ENCODE data around the gene LMLN.

The LMLN gene

GRCh38 chr3:198043119-198043518, 83.1 kb downstream of the LMLN start:
- TF ChIP-seq EZH2phosphoT487 (IDR thresholded peaks at IDR 0.05; ENCODE audit: borderline replicate concordance), result no peak
- TF ChIP-seq CTCF (conservative IDR thresholded peaks at IDR 0.05; ENCODE audit: low read length), result no peak
- H3K9ac ChIP-seq (ENCODE audit: low read depth, low read length, poor library complexity, severe bottlenecking), result no peak overlapping the region
- H3K4me1 ChIP-seq (ENCODE audit: insufficient read depth, low read length, poor library complexity, severe bottlenecking), result no peaks in the 10 kb centered on the region
- H4K20me1 ChIP-seq (ENCODE audit: insufficient read depth, low read length, poor library complexity, severe bottlenecking), result no peaks in the 10 kb centered on the region
- no peaks in the 10 kb centered on the region for H3K9me2 ChIP-seq (replicated peaks; ENCODE audit: low read depth, low read length)
- H3K27me3 ChIP-seq (ENCODE audit: insufficient read depth, low read length, poor library complexity, severe bottlenecking), result no peaks in the 10 kb centered on the region
- H3F3A ChIP-seq (ENCODE audit: low read depth), result no peaks in the 10 kb centered on the region
- H3K4me2 ChIP-seq (ENCODE audit: low read depth, low read length, poor library complexity, severe bottlenecking), result no peak overlapping the region
- H3K36me3 ChIP-seq (ENCODE audit: insufficient read depth, low read length), result no peaks in the 10 kb centered on the region
- no peaks in the 10 kb centered on the region for H3K79me2 ChIP-seq (ENCODE audit: insufficient read depth, low read length)
- no peak overlapping the region for H3K4me3 ChIP-seq (ENCODE audit: low read length, poor library complexity, severe bottlenecking)
- no peaks in the 10 kb centered on the region for H3K9me3 ChIP-seq (ENCODE audit: insufficient read depth, low read depth, low read length)
- no peak overlapping the region for H2AFZ ChIP-seq (ENCODE audit: low read length)

GRCh38 chr3:198046120-198046857, 86.3 kb downstream of the LMLN start:
- Histone ChIP-seq H3K4me1 (ENCODE audit: insufficient read depth, low read length, poor library complexity, severe bottlenecking) (no peaks in the 10 kb centered on the region), H3F3A (ENCODE audit: low read depth) (no peaks in the 10 kb centered on the region), H3K27me3 (ENCODE audit: insufficient read depth, low read length, poor library complexity, severe bottlenecking) (no peaks in the 10 kb centered on the region), H3K9me3 (ENCODE audit: insufficient read depth, low read depth, low read length) (no peaks in the 10 kb centered on the region; the same call in 1 of the 2 replicates), H3K36me3 (ENCODE audit: insufficient read depth, low read length) (no peaks in the 10 kb centered on the region), H3K79me2 (ENCODE audit: insufficient read depth, low read length) (no peaks in the 10 kb centered on the region), H3K9me2 (replicated peaks; ENCODE audit: low read depth, low read length) (no peaks in the 10 kb centered on the region), H3K4me3 (ENCODE audit: low read length, poor library complexity, severe bottlenecking) (no peak overlapping the region), H3K9ac (ENCODE audit: low read depth, low read length, poor library complexity, severe bottlenecking) (no peak overlapping the region), H3K4me2 (ENCODE audit: low read depth, low read length, poor library complexity, severe bottlenecking) (no peak overlapping the region), H2AFZ (ENCODE audit: low read length) (no peak overlapping the region), H4K20me1 (ENCODE audit: insufficient read depth, low read length, poor library complexity, severe bottlenecking) (no peaks in the 10 kb centered on the region)
- no peak for TF ChIP-seq EZH2phosphoT487 (IDR thresholded peaks at IDR 0.05; ENCODE audit: borderline replicate concordance)
- no peak for TF ChIP-seq CTCF (conservative IDR thresholded peaks at IDR 0.05; ENCODE audit: low read length)

GRCh38 chr3:198048445-198048844, 88.4 kb downstream of the LMLN start:
- Histone ChIP-seq H4K20me1 (ENCODE audit: insufficient read depth, low read length, poor library complexity, severe bottlenecking) (no peaks in the 10 kb centered on the region), H3K4me1 (ENCODE audit: insufficient read depth, low read length, poor library complexity, severe bottlenecking) (no peaks in the 10 kb centered on the region), H3K9me2 (replicated peaks; ENCODE audit: low read depth, low read length) (no peaks in the 10 kb centered on the region), H2AFZ (ENCODE audit: low read length) (no peak overlapping the region), H3K9ac (ENCODE audit: low read depth, low read length, poor library complexity, severe bottlenecking) (no peak overlapping the region), H3K79me2 (ENCODE audit: insufficient read depth, low read length) (no peaks in the 10 kb centered on the region), H3F3A (ENCODE audit: low read depth) (no peaks in the 10 kb centered on the region), H3K36me3 (ENCODE audit: insufficient read depth, low read length) (no peaks in the 10 kb centered on the region), H3K27me3 (ENCODE audit: insufficient read depth, low read length, poor library complexity, severe bottlenecking) (no peaks in the 10 kb centered on the region), H3K4me2 (ENCODE audit: low read depth, low read length, poor library complexity, severe bottlenecking) (no peak overlapping the region), H3K4me3 (ENCODE audit: low read length, poor library complexity, severe bottlenecking) (no peak overlapping the region), H3K9me3 (ENCODE audit: insufficient read depth, low read depth, low read length) (no peaks in the 10 kb centered on the region; the same call in 1 of the 2 replicates)
- no peak for TF ChIP-seq EZH2phosphoT487 (IDR thresholded peaks at IDR 0.05; ENCODE audit: borderline replicate concordance)
- TF ChIP-seq CTCF (conservative IDR thresholded peaks at IDR 0.05; ENCODE audit: low read length), result no peak
